ENCODE measurements around the gene NABP2.

NABP2 gene

DNA sequence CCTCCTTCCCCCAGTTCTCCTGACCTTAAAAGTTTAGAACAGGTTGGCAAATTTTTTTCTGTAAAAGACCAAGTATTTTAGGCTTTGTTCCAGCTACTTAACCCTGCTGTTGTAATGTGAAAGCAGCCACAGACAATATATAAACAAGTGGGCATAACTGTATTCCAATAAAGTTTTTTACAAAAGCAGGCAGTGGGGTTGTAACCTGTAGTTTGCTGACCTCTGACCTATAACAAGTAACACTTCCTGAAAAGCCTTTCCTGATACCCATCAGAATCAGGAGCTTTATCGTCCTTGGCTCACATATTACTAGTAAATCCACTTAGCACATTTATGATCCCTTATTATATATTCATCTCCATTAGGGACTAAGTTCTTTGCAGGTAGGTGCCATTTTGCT, 21.8 kb upstream of the NABP2 start:
- no peak for TF ChIP-seq CTCF (IDR thresholded peaks at IDR 0.05; ENCODE audit: low read depth, low read length)
- no peak overlapping the region for H3K4me3 ChIP-seq (ENCODE audit: low read depth, low read length)

DNA sequence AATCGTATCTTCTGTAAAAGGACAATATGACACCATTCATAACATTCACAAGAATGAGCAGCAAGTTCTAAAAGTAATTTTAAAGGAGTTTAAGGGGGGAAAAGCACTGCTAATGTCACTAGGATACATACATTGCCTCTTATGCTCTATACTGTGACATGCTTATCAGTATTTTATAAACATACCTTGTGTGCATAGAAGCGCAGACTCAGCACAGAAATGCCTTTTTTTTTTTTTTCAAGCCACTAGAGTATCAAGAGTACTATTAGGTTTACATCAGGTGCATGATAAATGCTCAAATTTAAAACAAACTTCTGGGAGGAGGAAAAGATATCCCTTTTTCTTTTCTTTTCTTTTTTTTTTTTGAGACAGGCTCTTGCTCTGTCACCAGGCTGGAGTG, 21.3 kb upstream of the NABP2 start:
- TF ChIP-seq CTCF (IDR thresholded peaks at IDR 0.05; ENCODE audit: low read depth, low read length) = no peak
- H3K4me3 ChIP-seq (ENCODE audit: low read depth, low read length) = no peak overlapping the region

DNA sequence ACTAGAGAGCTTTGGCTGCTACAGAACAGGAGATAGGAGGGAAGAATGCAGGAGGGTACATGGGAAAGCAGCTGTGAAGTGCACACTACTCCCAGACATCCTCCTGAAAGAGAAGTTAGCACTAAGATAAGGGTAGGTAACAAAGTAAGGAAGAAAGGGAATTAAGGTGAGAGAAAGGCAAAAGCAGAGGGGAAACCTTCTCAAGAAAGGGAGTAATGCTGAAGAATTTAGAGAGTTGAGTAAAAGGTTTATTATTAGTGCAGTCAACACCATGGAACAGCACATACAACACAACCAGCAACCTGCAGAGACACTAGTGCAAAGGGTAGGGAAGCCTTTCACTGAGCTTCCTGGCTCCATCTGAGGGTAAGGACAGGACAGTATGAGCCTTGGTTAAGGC, 19.9 kb upstream of the NABP2 start:
- no peak overlapping the region for H3K4me3 ChIP-seq (ENCODE audit: low read depth, low read length)
- TF ChIP-seq CTCF (IDR thresholded peaks at IDR 0.05; ENCODE audit: low read depth, low read length) = no peak

DNA sequence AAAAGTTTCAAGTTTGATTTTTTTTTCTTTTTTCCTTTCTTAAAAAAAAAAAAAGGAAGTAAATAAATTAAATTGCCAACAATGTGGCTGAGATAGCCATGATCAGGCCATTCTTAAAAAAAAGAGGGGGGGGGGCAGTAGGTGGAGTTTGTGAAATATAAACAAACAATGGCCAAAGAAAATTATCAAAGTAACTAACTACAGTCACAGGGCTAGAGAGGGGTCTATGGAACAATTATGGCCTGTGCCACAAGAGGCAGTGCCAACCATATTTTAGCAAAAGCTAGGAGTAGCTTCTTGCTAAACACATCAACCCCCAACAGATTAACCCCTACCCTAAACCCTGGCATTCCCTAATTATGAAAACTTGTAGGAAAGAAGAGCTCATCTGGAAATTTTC, 18.7 kb upstream of the NABP2 start:
- H3K4me3 ChIP-seq (ENCODE audit: low read depth, low read length) = no peak overlapping the region
- TF ChIP-seq CTCF (IDR thresholded peaks at IDR 0.05; ENCODE audit: low read depth, low read length) = no peak

DNA sequence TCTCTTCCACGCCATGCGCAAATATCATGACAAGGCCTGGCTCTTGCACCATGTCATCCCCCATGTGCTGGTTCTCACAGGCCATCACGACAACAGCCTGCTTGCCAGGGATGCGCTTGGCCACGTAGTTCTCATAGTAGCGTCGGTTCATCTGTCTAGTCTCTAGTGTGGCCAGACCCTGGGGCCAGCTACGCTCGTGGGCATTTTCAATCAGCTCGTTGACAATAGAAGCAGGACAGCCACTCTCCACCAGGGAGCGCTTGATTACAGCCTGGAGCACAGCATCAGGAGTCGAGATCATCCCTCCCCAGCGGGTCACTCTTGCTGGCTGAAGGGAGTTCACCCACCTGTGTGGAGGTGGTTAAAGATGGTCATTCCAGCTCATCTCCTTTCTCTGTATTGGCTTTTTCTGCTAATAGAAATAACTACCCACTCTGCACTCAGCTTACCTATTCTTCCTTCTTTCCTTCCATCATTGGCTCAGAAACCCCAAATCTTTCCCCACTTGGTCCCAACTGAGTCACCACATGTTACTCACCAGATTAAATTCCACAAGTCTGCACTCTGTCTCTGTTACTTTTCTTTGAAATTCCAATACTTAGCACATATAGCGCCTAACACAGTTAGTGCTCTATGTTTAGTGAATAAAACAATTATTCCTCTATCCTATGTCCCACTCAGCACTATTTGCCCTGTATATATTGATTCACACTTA, 17.5 kb upstream of the NABP2 start:
- TF ChIP-seq CTCF (IDR thresholded peaks at IDR 0.05; ENCODE audit: low read depth, low read length) = peak; percentile 68
- no peak overlapping the region for H3K4me3 ChIP-seq (ENCODE audit: low read depth, low read length)

DNA sequence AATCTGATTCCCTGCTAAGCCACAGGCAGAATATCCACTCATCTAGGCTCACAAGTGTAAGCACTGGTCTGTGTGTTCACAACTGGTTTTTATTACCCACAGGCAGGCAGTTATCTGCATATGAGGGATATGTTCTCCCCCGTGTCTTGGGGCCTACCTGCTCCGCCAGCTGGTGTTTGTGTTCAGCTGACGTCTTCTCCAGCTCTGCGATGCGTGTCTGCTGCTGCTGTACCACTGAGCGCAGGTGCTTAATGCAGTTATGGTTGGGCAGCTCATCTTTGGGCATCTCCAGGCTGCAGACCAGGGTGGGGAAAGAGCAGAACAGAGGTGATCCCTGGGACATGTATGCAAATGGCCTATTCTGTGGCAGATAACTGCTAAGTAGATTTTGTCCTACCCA, 16.1 kb upstream of the NABP2 start:
- H3K4me3 ChIP-seq (ENCODE audit: low read depth, low read length) = no peak overlapping the region
- no peak for TF ChIP-seq CTCF (IDR thresholded peaks at IDR 0.05; ENCODE audit: low read depth, low read length)

DNA sequence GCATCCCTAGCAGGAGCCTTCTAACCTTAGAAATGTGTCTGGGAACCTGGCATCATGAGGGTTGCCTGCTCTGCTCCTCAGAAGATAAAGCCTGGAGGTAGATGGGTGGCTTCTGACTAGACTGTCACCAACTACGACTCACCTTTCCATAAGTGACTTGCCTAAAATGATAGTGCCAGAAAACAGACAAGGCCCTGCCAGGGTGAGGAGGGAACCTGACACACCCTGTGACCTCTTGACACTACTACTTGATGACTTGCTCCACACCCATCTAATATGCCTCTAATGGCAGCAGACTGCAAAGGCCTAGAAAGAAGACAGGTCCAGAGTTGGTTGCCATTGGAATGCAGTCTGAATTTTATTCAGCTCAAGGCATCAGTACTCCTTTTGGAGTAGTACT, 11.8 kb upstream of the NABP2 start:
- no peak for TF ChIP-seq CTCF (IDR thresholded peaks at IDR 0.05; ENCODE audit: low read depth, low read length)
- H3K4me3 ChIP-seq (ENCODE audit: low read depth, low read length) = no peak overlapping the region

All from WI38 (cell line).